Activated CD8-positive, alpha-beta T cell treated with anti-CD3 and anti-CD28 coated beads, Interleukin-2, amount 10 ng/mL, durations not matched to agents 7 days and 5 days (primary cell): ENCODE data around the gene NLRC5. TPM values are rescaled to one million over a fixed set of nuclear protein-coding genes. Genes with fewer than 3 reads are reported as not detected.
"Not testable (repeated sequence)": the region's sequence is repeated elsewhere in the genome, so short reads cannot be mapped to it uniquely, and the experiment has no call there.

Experiments
- ATAC-seq: fragments of 150-1000 bp; cut with Tn5 transposase; one replicate; pipeline ENCODE4 v1.10.0; 2021; ENCODE audit warnings: moderate library complexity
- CTCF ChIA-PET: fragments of 350-600 bp; sonication (Branson Sonifier 250); formaldehyde crosslinking; loops from one replicate; lab custom pipeline; 2021; ENCODE audit warnings: antibody characterized with exemption; lab: Charles Lee
- POLR2A ChIA-PET: fragments of 350-600 bp; sonication (Branson Sonifier 250); formaldehyde crosslinking; loops from one replicate; lab custom pipeline; 2021; ENCODE audit warnings: antibody characterized with exemption; lab: Charles Lee
- DNase-seq: peaks from one replicate; pipeline ENCODE4 v3.0.0-alpha.2; 2020
- H3K27ac Mint-ChIP-seq: one replicate; pipeline ENCODE4 v1.8.0; 2021; ENCODE audit warnings: mild to moderate bottlenecking, mixed read lengths
- H3K27me3 Mint-ChIP-seq: one replicate; pipeline ENCODE4 v1.8.0; 2021; ENCODE audit warnings: low read depth, mixed read lengths
- H3K36me3 Mint-ChIP-seq: one replicate; pipeline ENCODE4 v1.8.0; 2021; ENCODE audit warnings: low read depth, mixed read lengths
- H3K4me1 Mint-ChIP-seq: one replicate; pipeline ENCODE4 v1.8.0; 2021; ENCODE audit warnings: low read depth, mixed read lengths
- H3K4me3 Mint-ChIP-seq: one replicate; pipeline ENCODE4 v1.8.0; 2021; ENCODE audit warnings: mild to moderate bottlenecking, mixed read lengths
- H3K9me3 Mint-ChIP-seq: one replicate; pipeline ENCODE4 v1.8.0; 2022; ENCODE audit warnings: mixed read lengths; ENCODE audit not compliant: insufficient read depth
- total RNA-seq, 2 experiments: library from RNA; stranded (reverse); gene quantifications; one replicate each; pipeline ENCODE4 v1.2.3, GENCODE V29; 2021

Gene NLRC5
- total RNA-seq, 2 experiments from 2014 or later: 280 to 291 TPM

GRCh38 chr16:57003439-57004386 lies 14.4 kb downstream of the NLRC5 start:
- no peaks in the 10 kb centered on the region for H3K9me3 Mint-ChIP-seq
- peaks cover 73% of the 10 kb centered on the region for H3K36me3 Mint-ChIP-seq
- H3K27me3 Mint-ChIP-seq: no peaks in the 10 kb centered on the region
- ChIA-PET POLR2A (interaction anchor here (0.8 to 7.3 kb wide), 3 partner anchors 8 to 14 kb away, joined by 3 to 58 read pairs (median 3); partner anchors contain the start of gene NLRC5), CTCF (interaction anchor here (1.2 to 3.2 kb wide), 3 partner anchors 9 to 38 kb away, joined by 3 to 21 read pairs (median 9); no protein-coding TSS in a partner anchor)
- H3K4me3 Mint-ChIP-seq: no peak overlapping the region
- ATAC-seq: no peak
- H3K4me1 Mint-ChIP-seq: peaks cover 86% of the 10 kb centered on the region
- DNase-seq: no peak
- H3K27ac Mint-ChIP-seq: peak overlapping the region; percentile 64

- Mint-ChIP-seq H3K27me3 (no peaks in the 10 kb centered on the region), H3K9me3 (no peaks in the 10 kb centered on the region), H3K4me3 (no peak overlapping the region), H3K4me1 (peaks cover 83% of the 10 kb centered on the region), H3K36me3 (peaks cover 68% of the 10 kb centered on the region), H3K27ac (peak overlapping the region; percentile 61)
- DNase-seq: no peak
- ChIA-PET POLR2A (interaction anchor here (0.7 to 7.3 kb wide), 8 partner anchors 7 to 37 kb away, joined by 3 to 58 read pairs (median 4); partner anchors contain the start of gene NLRC5), CTCF (interaction anchor here (1.1 to 3.2 kb wide), 4 partner anchors 10 to 41 kb away, joined by 3 to 21 read pairs (median 6); no protein-coding TSS in a partner anchor)
- no peak for ATAC-seq
Measured at GRCh38 chr16:57004387-57005250, 15.3 kb downstream of the NLRC5 start.

DNA sequence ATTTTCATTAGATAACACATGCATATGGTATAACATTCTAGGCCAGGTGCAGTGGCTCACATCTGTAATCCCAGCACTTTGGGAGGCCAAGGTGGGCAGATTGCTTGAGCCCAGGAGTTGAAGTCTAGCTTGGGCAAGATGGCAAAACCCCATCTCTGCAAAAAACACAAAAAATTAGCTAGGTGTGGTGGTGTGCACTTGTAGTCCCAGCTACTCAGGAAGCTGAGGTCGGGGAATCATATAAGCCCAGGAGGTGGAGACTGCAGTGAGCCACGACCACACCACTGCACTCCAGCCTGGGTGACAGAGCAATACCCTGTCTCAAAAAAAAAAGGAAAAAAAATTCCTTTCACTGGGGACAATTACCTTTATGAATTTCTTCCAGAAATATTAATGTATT lies 16.2 kb downstream of the NLRC5 start:
- not testable (repeated sequence) for H3K9me3 Mint-ChIP-seq, H3K4me3 Mint-ChIP-seq, H3K27me3 Mint-ChIP-seq, DNase-seq
- H3K4me1 Mint-ChIP-seq: peaks cover 81% of the 10 kb centered on the region
- POLR2A ChIA-PET: interaction anchor here (0.7 to 7.3 kb wide), 5 partner anchors 11 to 36 kb away, joined by 3 to 58 read pairs (median 4); partner anchors contain the start of gene NLRC5
- peaks cover 69% of the 10 kb centered on the region for H3K36me3 Mint-ChIP-seq
- peak; percentile 47 for ATAC-seq
- peak overlapping the region; percentile 63 for H3K27ac Mint-ChIP-seq
- CTCF ChIA-PET: interaction anchor here (1.1 to 3.2 kb wide), 4 partner anchors 11 to 42 kb away, joined by 3 to 21 read pairs (median 6); no protein-coding TSS in a partner anchor

GRCh38 chr16:57007050-57007449 lies 17.7 kb downstream of the NLRC5 start:
- DNase-seq (no peak), ATAC-seq (no peak)
- CTCF ChIA-PET: interaction anchor here (0.6 to 3.2 kb wide), 8 partner anchors 9 to 43 kb away, joined by 3 to 9 read pairs (median 4); partner anchors contain the start of gene NLRC5
- no peaks in the 10 kb centered on the region for H3K27me3 Mint-ChIP-seq
- H3K36me3 Mint-ChIP-seq: peaks cover 62% of the 10 kb centered on the region
- no peak overlapping the region for H3K4me3 Mint-ChIP-seq
- no peaks in the 10 kb centered on the region for H3K9me3 Mint-ChIP-seq
- peak overlapping the region; percentile 69 for H3K27ac Mint-ChIP-seq
- peaks cover 83% of the 10 kb centered on the region for H3K4me1 Mint-ChIP-seq
- POLR2A ChIA-PET: interaction anchor here (0.7 to 7.3 kb wide), 4 partner anchors 13 to 29 kb away, joined by 3 to 58 read pairs (median 6); partner anchors contain the start of gene NLRC5

DNA sequence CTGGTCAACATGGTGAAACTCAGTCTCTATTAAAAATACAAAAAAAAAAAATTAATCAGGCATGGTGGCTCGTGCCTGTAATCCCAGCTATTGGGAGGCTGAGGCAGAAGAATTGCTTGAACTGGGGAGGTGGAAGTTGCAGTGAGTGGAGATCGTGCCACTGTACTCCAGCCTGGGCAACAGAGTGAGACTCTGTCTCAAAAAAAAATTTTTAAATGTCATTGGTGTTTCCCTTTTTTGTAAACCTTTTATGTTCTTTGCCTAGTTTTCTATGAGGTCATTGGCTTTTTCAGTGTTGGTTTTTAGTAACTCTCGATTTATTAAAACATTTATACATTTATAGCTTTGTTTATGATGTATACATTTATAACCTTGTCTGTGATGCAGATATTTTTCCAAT lies 18.2 kb downstream of the NLRC5 start:
- ATAC-seq (no peak), DNase-seq (no peak)
- Mint-ChIP-seq H3K4me1 (peaks cover 84% of the 10 kb centered on the region), H3K27ac (no peak overlapping the region), H3K36me3 (peaks cover 63% of the 10 kb centered on the region), H3K27me3 (no peaks in the 10 kb centered on the region), H3K4me3 (no peak overlapping the region), H3K9me3 (no peaks in the 10 kb centered on the region)
- ChIA-PET POLR2A (interaction anchor here (0.7 to 7.3 kb wide), 4 partner anchors 13 to 30 kb away, joined by 3 to 58 read pairs (median 6); partner anchors contain the start of gene NLRC5), CTCF (interaction anchor here (0.9 to 1.7 kb wide), 6 partner anchors 10 to 43 kb away, joined by 3 to 9 read pairs (median 4); partner anchors contain the start of gene NLRC5)

- CTCF ChIA-PET: no interaction called here
- H3K4me3 Mint-ChIP-seq: no peak overlapping the region
- no peak for DNase-seq
- H3K9me3 Mint-ChIP-seq: no peaks in the 10 kb centered on the region
- H3K4me1 Mint-ChIP-seq: peaks cover 85% of the 10 kb centered on the region
- no peak overlapping the region for H3K27ac Mint-ChIP-seq
- H3K36me3 Mint-ChIP-seq: peaks cover 59% of the 10 kb centered on the region
- no peaks in the 10 kb centered on the region for H3K27me3 Mint-ChIP-seq
- POLR2A ChIA-PET: interaction anchor here (1.1 to 7.3 kb wide), 3 partner anchors 14 to 31 kb away, joined by 3 to 58 read pairs (median 4); no protein-coding TSS in a partner anchor
- ATAC-seq: no peak
Measured at GRCh38 chr16:57008440-57008839, 19.1 kb downstream of the NLRC5 start.

DNA sequence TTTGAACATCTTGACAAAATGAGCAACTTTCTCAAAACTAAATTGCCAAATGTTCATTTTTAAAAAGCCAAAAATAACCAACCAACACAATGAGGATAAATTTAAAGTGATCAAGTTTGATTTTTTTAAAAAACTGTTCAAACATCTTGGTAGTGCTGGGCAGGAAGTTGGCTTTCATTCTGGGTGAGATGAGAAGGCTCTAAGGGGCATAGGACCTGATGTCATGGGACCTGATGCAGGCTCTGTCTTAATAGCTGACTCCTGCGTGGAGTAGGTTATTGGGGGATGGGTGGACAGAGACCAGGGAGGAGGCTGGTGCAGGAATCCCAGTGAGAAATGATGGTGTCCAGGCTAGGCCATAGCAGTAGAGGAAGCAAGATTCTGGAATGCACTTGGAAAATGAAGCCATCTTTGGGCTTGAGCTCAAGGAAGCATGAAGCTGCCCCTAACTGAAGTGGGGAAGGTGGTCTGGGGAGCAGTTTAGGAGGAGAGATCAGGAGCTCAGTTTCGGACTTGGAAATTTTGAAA lies 20.4 kb downstream of the NLRC5 start:
- ATAC-seq: peak; percentile 36
- no peaks in the 10 kb centered on the region for H3K9me3 Mint-ChIP-seq
- peaks cover 84% of the 10 kb centered on the region for H3K4me1 Mint-ChIP-seq
- peak overlapping the region; percentile 89 for H3K27ac Mint-ChIP-seq
- no peak for DNase-seq
- peaks cover 55% of the 10 kb centered on the region for H3K36me3 Mint-ChIP-seq
- CTCF ChIA-PET: interaction anchor here (0.6 to 2.9 kb wide), 11 partner anchors 10 to 217 kb away, joined by 3 to 23 read pairs (median 4); no protein-coding TSS in a partner anchor
- no peaks in the 10 kb centered on the region for H3K27me3 Mint-ChIP-seq
- H3K4me3 Mint-ChIP-seq: peak overlapping the region; percentile 3
- POLR2A ChIA-PET: interaction anchor here (0.6 to 7.3 kb wide), 9 partner anchors 10 to 69 kb away, joined by 3 to 58 read pairs (median 6); partner anchors contain the start of gene NLRC5

- Mint-ChIP-seq H3K9me3 (no peaks in the 10 kb centered on the region), H3K27ac (peak overlapping the region; percentile 50), H3K36me3 (peaks cover 50% of the 10 kb centered on the region), H3K4me3 (no peak overlapping the region), H3K4me1 (peaks cover 80% of the 10 kb centered on the region), H3K27me3 (no peaks in the 10 kb centered on the region)
- CTCF ChIA-PET: interaction anchor here (1.3 to 2.2 kb wide), 3 partner anchors 17 to 48 kb away, joined by 5 to 6 read pairs (median 6); no protein-coding TSS in a partner anchor
- POLR2A ChIA-PET: interaction anchor here (0.7 to 4.8 kb wide), 4 partner anchors 8 to 29 kb away, joined by 3 to 46 read pairs (median 4); partner anchors contain the start of gene NLRC5
- ATAC-seq (no peak), DNase-seq (no peak)
Measured at GRCh38 chr16:57012353-57012752, 23.0 kb downstream of the NLRC5 start.

DNA sequence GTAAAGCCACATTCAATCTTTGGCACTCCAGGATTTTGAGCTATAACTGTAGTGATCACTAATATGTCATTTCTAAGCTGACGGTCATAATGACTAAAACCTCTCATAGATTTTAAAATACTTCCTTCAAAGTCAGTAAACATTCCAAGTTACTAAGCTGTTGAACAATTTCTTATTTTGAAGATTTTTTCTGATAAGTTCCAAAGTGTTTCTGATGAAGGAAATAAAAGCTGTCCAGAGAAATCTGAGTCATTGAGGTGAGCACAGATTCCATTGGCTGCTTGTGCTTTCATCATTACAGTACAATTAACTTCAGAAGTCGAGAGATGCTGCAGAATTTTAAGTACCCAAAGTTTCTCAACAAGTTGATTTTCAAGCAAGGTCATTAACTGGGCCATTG lies 23.9 kb downstream of the NLRC5 start:
- POLR2A ChIA-PET: interaction anchor here (1.3 to 4.8 kb wide), 2 partner anchors 24 to 28 kb away, joined by 6 to 46 read pairs; partner anchors contain the start of gene NLRC5
- H3K36me3 Mint-ChIP-seq: peaks cover 59% of the 10 kb centered on the region
- CTCF ChIA-PET: interaction anchor here (1.3 to 2.2 kb wide), 3 partner anchors 18 to 49 kb away, joined by 5 to 6 read pairs (median 6); no protein-coding TSS in a partner anchor
- H3K4me1 Mint-ChIP-seq: peaks cover 82% of the 10 kb centered on the region
- H3K27me3 Mint-ChIP-seq: no peaks in the 10 kb centered on the region
- H3K4me3 Mint-ChIP-seq: peak overlapping the region; percentile 59
- DNase-seq (no peak), ATAC-seq (no peak)
- H3K27ac Mint-ChIP-seq: peak overlapping the region; percentile 83
- no peaks in the 10 kb centered on the region for H3K9me3 Mint-ChIP-seq

GRCh38 chr16:57013902-57014301 lies 24.5 kb downstream of the NLRC5 start:
- POLR2A ChIA-PET: interaction anchor here (0.6 to 4.8 kb wide), 3 partner anchors 25 to 172 kb away, joined by 3 to 46 read pairs (median 15); partner anchors contain the start of genes NLRC5 and PSME3IP1
- peak overlapping the region; percentile 83 for H3K27ac Mint-ChIP-seq
- DNase-seq (no peak), ATAC-seq (no peak)
- peak overlapping the region; percentile 59 for H3K4me3 Mint-ChIP-seq
- peaks cover 60% of the 10 kb centered on the region for H3K36me3 Mint-ChIP-seq
- H3K9me3 Mint-ChIP-seq: no peaks in the 10 kb centered on the region
- H3K27me3 Mint-ChIP-seq: no peaks in the 10 kb centered on the region
- H3K4me1 Mint-ChIP-seq: peaks cover 80% of the 10 kb centered on the region
- CTCF ChIA-PET: interaction anchor here (2.0 kb wide), 1 partner anchor 15 kb away, joined by 4 read pairs; no protein-coding TSS in a partner anchor
